ENCODE data around the gene PRKD1.

Gene PRKD1

DNA sequence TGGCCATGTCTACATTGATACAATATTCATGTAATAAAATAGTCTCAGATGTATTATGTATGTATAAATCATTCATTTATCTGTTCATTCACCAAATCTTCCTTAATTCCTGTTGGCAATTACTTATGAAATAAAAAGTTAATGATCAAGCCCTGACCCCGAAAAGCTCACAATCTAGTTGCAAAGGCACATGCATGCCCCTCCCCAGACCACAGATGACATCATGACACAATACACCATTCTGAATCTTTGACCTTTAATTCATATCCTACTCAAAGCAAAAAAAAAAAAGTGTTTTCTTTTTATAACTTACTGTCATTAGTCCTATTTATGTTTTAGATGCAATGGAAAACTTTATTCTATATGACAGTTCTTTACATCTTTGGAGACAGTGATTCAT lies 346.9 kb downstream of the PRKD1 start:
- no peak for DNase-seq

GRCh38 chr14:29579838-29580237 lies 347.8 kb downstream of the PRKD1 start:
- no peak for DNase-seq

- DNase-seq, result no peak
Measured at GRCh38 chr14:29576927-29577326, 350.7 kb downstream of the PRKD1 start.

DNA sequence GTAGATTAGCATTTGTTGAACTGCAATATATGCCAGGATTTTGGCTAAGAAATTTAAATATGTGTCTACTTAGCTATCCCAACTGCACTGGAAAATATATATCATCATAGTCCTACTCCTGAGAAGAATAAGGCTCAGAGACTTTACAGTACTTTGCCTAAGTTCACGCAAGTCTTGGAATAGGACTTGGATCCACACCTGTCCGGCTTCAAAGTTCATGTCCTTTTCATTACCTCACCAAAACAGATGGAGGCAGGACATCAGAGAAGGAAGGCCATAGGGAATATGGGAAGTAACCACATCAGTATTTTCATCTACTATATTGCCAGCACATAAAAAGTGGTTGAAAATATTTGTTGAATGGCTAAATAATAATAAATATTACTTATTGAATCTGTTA lies 358.5 kb downstream of the PRKD1 start:
- DNase-seq, result no peak

- no peak for DNase-seq
Measured at GRCh38 chr14:29566194-29566593, 361.5 kb downstream of the PRKD1 start.

GRCh38 chr14:29558516-29558915 lies 369.1 kb downstream of the PRKD1 start:
- DNase-seq, result no peak

- no peak for DNase-seq
Measured at GRCh38 chr14:29554335-29554734, 373.3 kb downstream of the PRKD1 start.

DNA sequence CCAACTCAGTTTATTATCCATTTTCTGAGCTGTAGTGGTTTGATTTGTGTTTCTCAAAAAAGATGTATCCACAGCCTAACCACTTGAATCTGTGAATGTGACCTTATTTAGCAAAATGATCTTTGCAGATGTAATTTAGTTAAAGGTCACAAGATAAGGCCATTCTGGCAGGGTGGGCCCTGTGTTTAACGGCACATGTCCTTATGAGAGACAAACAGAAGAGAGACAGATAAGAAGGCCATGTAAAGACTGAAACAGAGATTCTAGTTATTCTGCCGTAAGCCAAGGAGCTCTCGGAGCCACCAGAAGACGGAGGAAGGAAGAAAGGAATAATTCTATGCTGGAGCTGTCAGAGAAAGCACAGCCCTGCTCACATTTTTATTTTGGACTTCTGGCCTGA lies 374.2 kb downstream of the PRKD1 start:
- DNase-seq, result no peak

DNA sequence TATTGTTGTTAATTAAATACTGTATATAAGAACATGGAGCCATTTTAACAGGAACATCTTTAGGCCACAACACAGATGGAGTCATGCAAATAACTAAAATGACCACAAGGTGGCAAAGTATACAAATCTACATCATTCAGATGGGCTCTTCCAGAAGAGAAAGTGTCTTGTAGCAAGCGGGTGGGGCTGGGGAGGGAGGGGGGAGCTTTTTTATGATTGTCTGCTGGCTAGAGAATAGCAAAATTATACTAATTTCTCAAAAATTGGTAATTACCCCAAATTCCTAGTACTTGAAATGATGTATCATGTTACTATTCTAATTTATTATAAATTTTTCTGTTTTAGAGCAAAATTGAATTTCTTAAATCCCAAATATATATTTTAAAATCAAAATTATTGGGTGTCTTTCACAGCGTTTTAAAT lies 378.7 kb downstream of the PRKD1 start:
- peak; percentile 26 to 50 for DNase-seq

GRCh38 chr14:29545714-29546113 lies 381.9 kb downstream of the PRKD1 start:
- DNase-seq, result no peak

- DNase-seq, result no peak
Measured at GRCh38 chr14:29536886-29537511, 390.6 kb downstream of the PRKD1 start.

DNA sequence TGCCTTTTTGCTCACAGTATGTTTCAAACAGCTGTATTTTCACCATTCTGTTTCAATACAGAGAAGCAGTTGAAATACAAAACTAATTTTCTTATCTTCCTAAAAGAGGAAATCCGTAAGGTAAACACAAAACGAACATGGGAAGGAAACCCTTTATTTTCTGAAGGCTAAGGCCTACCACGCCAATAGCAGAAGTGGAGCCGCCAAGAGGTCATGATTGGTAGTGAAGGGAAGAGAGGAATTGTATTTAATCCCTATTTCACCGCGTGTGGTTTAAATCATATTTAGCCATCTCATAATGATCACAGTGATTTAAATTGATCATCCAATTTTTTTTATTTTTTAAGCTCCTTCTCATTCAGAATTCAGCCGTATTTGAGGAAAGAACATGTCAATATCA lies 398.2 kb downstream of the PRKD1 start:
- no peak for DNase-seq

DNA sequence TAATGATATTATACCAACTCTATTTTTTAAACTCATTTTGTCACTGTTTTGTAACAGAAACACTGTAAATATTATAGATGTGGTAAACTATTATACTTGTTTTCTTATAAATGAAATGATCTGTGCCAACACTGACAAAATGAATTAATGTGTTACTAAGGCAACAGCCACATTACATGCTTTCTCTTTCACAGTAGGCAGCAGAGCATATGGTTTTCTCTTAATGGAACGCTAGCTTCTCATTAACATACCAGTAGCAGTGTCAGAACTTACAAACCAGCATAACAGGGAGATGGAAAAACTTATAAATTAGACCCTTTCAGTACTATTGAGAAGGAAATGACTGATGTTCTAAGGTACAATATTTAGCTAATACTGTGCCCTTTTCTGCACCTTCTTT lies 398.8 kb downstream of the PRKD1 start:
- DNase-seq, result no peak

- no peak for DNase-seq
Measured at GRCh38 chr14:29527286-29527685, 400.4 kb downstream of the PRKD1 start.

Measured in NCI-H1930 (cell line).